T-cell (primary cell): ENCODE data around the gene FPGT. TPM values are rescaled to one million over a fixed set of nuclear protein-coding genes. Genes with fewer than 3 reads are reported as not detected.
"Not testable (repeated sequence)": the region's sequence is repeated elsewhere in the genome, so short reads cannot be mapped to it uniquely, and the experiment has no call there.

Experiments used
- ATAC-seq, 4 experiments: fragments of 200-7000 bp in 3 of 4; fragments of 150-1000 bp in 1 of 4; cut with Tn5 transposase; replicated peaks in 1 of 4; 1 replicate in 3 of 4; 2 replicates in 1 of 4; pipeline ENCODE4 v1.10.0; 2021; ENCODE audit warnings: moderate library complexity in 3 of 4, mild to moderate bottlenecking in 2 of 4, moderate number of reproducible peaks in 1 of 4
- CTCF ChIA-PET, 2 donors: fragments of 300-600 bp; sonication (Branson Sonifier 250); formaldehyde crosslinking; loops; one replicate each; lab custom pipeline; 2022; ENCODE audit warnings: antibody characterized with exemption in 2 of 2; lab: Charles Lee
- POLR2A ChIA-PET, 2 donors: fragments of 300-600 bp; sonication (Branson Sonifier 250); formaldehyde crosslinking; loops; one replicate each; lab custom pipeline; 2022; ENCODE audit warnings: antibody characterized with exemption in 2 of 2; lab: Charles Lee
- DNase-seq, 35 experiments: peaks; one replicate each; pipeline versions ENCODE4 v3.0.0 to v3.0.0-alpha.2; 2013 to 2023
- H3K27ac ChIP-seq: one replicate; pipeline ENCODE4 v1.5.1; 2013; ENCODE audit warnings: low read length
- H3K27me3 ChIP-seq, 2 experiments: replicated peaks in 1 of 2; 1 replicate in 1 of 2; 2 replicates in 1 of 2; pipeline versions ENCODE4 v1.6.1 to v1.7.0; 2013; ENCODE audit warnings: low read length in 1 of 2, mixed read lengths in 1 of 2; ENCODE audit not compliant: control insufficient read depth in 2 of 2, insufficient read depth in 2 of 2; ENCODE audit errors: extremely low read depth in 1 of 2
- H3K36me3 ChIP-seq, 2 donors: 1 replicate in 1 of 2; 2 replicates in 1 of 2; pipeline versions ENCODE4 v1.6.1 to v1.7.0; 2013; ENCODE audit warnings: low read length in 1 of 2; ENCODE audit not compliant: control insufficient read depth in 2 of 2, insufficient read depth in 1 of 2; ENCODE audit errors: extremely low read depth in 1 of 2
- H3K4me1 ChIP-seq, 2 experiments: 1 replicate in 1 of 2; 2 replicates in 1 of 2; pipeline versions ENCODE4 v1.6.1 to v1.7.0; 2013; ENCODE audit warnings: low read length in 2 of 2, mixed read lengths in 1 of 2; ENCODE audit not compliant: insufficient read depth in 2 of 2, control insufficient read depth in 1 of 2; ENCODE audit errors: extremely low read depth in 1 of 2
- H3K4me3 ChIP-seq, 2 donors: 1 replicate in 1 of 2; 2 replicates in 1 of 2; pipeline versions ENCODE4 v1.5.1 to v1.7.0; 2013; ENCODE audit warnings: mild to moderate bottlenecking in 2 of 2, low read length in 1 of 2, moderate library complexity in 1 of 2; ENCODE audit not compliant: control insufficient read depth in 1 of 2; ENCODE audit errors: extremely low read depth in 1 of 2
- H3K9me3 ChIP-seq: 2 replicates; pipeline ENCODE4 v1.7.0; 2013
- H3K27ac Mint-ChIP-seq, 2 donors: one replicate each; pipeline ENCODE4 v1.8.0; 2020 to 2021; ENCODE audit warnings: mild to moderate bottlenecking in 2 of 2, mixed read lengths in 2 of 2
- H3K27me3 Mint-ChIP-seq, 2 donors: one replicate each; pipeline ENCODE4 v1.8.0; 2021 to 2022; ENCODE audit warnings: mixed read lengths in 2 of 2
- H3K36me3 Mint-ChIP-seq: one replicate; pipeline ENCODE4 v1.8.0; 2021; ENCODE audit warnings: mixed read lengths
- H3K4me1 Mint-ChIP-seq, 3 donors: one replicate each; pipeline ENCODE4 v1.8.0; 2020 to 2022; ENCODE audit warnings: mixed read lengths in 3 of 3, mild to moderate bottlenecking in 1 of 3
- H3K4me3 Mint-ChIP-seq, 3 donors: one replicate each; pipeline ENCODE4 v1.8.0; 2020 to 2022; ENCODE audit warnings: mild to moderate bottlenecking in 3 of 3, mixed read lengths in 3 of 3, moderate library complexity in 3 of 3
- H3K9me3 Mint-ChIP-seq, 3 donors: one replicate each; pipeline ENCODE4 v1.8.0; 2020 to 2022; ENCODE audit warnings: mixed read lengths in 3 of 3
- WGBS: methylation state at CpG from one replicate; pipeline ENCODE4 v1.1.5; 2013; ENCODE audit warnings: missing lambda C conversion rate; ENCODE audit not compliant: insufficient coverage; 5-methylcytosine and 5-hydroxymethylcytosine counted together
- total RNA-seq, 35 experiments: library from RNA in 6 of 35; stranded (reverse) in 6 of 35; fragments of 120-200 nt in 1 of 35; gene quantifications; one replicate each; pipeline versions ENCODE4 v1.2.1 to v1.2.4 and lab custom pipeline; 2013 to 2026

FPGT gene
- total RNA-seq, 5 donors from 2014 or later (not counting 1 experiment from before 2014, with no cell fraction given), result 4.4 to 13.3 (median 9.1) TPM

DNA sequence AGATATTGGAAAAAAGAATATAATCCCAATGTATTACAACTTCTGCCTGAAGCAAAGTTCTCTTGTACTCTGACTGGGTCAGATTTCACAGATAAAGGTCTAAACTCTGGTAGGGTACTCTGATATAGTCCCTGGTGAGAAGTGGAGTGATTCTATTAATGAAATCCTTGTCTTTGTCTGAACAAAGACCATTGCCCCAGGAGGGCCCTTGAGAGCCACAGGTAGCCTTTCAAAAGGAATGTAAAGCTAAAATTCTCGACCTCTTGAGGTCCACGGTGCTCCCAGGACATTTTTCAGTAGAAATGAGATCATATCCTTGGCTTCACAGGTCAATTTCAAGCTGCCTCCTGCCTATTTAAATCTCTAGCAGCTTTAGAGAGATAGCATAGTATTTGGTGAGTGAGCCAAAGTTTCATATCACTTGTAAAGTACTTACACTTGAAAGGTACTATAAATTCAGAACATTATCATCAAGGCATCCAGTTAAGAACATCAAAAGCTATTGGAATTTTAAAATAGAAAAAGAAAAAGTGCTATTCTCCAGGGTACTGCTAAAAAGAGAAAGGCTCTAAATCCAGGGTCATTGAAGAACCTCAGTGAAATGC is 47.2 kb downstream of the FPGT start:
- H3K9me3 Mint-ChIP-seq, result no peaks in the 10 kb centered on the region
- no peaks in the 10 kb centered on the region for H3K9me3 ChIP-seq
- CTCF ChIA-PET, result interaction anchor here in 1 of 2 donors (0.5 kb wide), 1 partner anchor 748 kb away, joined by 3 read pairs; no protein-coding TSS in a partner anchor

DNA sequence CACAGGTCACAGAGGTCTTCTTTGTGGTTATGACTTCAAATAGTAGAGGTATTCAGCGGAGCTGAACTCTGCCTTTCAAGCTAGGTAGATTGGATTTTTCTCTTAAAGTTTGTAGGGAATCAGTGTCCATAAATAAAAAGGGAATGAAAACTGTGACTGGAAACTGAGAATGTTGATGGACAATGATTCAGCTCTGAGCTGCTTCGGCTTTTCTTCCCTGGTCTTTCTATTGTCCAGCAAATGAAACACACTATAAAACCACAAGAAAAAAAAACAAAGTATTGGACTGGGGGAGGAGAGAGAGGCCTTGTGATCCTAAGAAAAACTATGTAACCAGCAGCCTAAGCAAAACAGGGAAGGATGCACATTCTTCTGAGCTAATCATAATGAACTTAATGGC is 48.3 kb downstream of the FPGT start:
- CTCF ChIA-PET, result no interaction called here
- Mint-ChIP-seq H3K9me3 (no peaks in the 10 kb centered on the region), H3K4me3 (no peak overlapping the region), H3K36me3 (peaks cover 3% of the 10 kb centered on the region), H3K4me1 (no peaks in the 10 kb centered on the region), H3K27ac (no peak overlapping the region), H3K27me3 (no peaks in the 10 kb centered on the region)
- Histone ChIP-seq H3K27me3 (no peaks in the 10 kb centered on the region), H3K36me3 (no peaks in the 10 kb centered on the region), H3K27ac (no peak overlapping the region), H3K4me1 (no peaks in the 10 kb centered on the region), H3K9me3 (no peaks in the 10 kb centered on the region), H3K4me3 (no peak overlapping the region)
- POLR2A ChIA-PET, result no interaction called here
- DNase-seq (no peak), ATAC-seq (no peak)
- 57% methylated on average over 1 of the region's 2 CpGs for WGBS

More for the DNA sequence above, 47.2 kb downstream of the FPGT start:
- no peak for ATAC-seq
- H3K27me3 Mint-ChIP-seq, result no peaks in the 10 kb centered on the region
- no peaks in the 10 kb centered on the region for H3K4me1 ChIP-seq
- H3K36me3 Mint-ChIP-seq, result peaks cover 3% of the 10 kb centered on the region
- H3K36me3 ChIP-seq, result no peaks in the 10 kb centered on the region
- H3K27ac Mint-ChIP-seq, result no peak overlapping the region
- no peaks in the 10 kb centered on the region for H3K4me1 Mint-ChIP-seq
- no peak for DNase-seq
- no peak overlapping the region for H3K4me3 Mint-ChIP-seq
- H3K27ac ChIP-seq, result no peak overlapping the region
- WGBS, result 11% methylated on average over 2 of the region's 2 CpGs
- POLR2A ChIA-PET, result no interaction called here
- H3K27me3 ChIP-seq, result no peaks in the 10 kb centered on the region
- no peak overlapping the region for H3K4me3 ChIP-seq

DNA sequence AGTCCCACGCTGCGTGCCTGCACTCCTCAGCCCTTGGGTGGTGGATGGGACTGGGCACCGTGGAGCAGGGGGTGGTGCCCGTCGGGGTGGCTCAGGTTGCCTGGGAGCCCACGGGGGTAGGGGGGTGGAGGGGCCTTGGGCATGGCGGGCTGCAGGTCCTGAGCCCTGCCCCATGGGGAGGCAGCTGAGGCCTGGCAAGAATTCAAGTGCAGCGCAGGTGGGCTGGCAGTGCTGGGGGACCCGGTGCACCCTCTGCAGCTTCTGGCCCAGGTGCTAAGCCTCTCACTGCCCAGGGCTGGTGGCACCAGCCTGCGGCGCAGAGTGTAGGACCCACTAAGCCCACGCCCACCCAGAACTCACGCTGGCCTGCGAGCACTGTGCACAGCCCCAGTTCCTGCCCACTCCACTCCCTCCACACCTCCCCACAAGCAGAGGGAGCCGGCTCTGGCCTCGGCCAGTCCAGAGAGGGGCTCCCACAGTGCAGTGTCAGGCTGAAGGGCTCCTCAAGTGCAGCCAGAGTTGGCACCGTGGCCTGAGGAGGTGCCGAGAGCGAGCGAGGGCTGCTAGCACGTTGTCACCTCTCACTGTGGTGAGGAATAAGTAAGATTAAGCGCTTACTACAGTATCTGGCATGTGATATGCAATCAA is 50.0 kb downstream of the FPGT start:
- 94% methylated on average over 18 of the region's 22 CpGs for WGBS
- H3K4me3 ChIP-seq, result no peak overlapping the region
- no peaks in the 10 kb centered on the region for H3K27me3 ChIP-seq
- Mint-ChIP-seq H3K4me1 (no peaks in the 10 kb centered on the region), H3K27me3 (no peaks in the 10 kb centered on the region), H3K27ac (no peak overlapping the region), H3K4me3 (no peak overlapping the region), H3K36me3 (peaks cover 3% of the 10 kb centered on the region), H3K9me3 (no peaks in the 10 kb centered on the region)
- CTCF ChIA-PET, result interaction anchor here in 1 of 2 donors (0.6 kb wide), 1 partner anchor 24 kb away, joined by 3 read pairs; no protein-coding TSS in a partner anchor
- no peaks in the 10 kb centered on the region for H3K4me1 ChIP-seq
- ATAC-seq (no peak), DNase-seq (no peak)
- POLR2A ChIA-PET, result no interaction called here
- H3K36me3 ChIP-seq, result no peaks in the 10 kb centered on the region
- no peaks in the 10 kb centered on the region for H3K9me3 ChIP-seq
- H3K27ac ChIP-seq, result no peak overlapping the region

DNA sequence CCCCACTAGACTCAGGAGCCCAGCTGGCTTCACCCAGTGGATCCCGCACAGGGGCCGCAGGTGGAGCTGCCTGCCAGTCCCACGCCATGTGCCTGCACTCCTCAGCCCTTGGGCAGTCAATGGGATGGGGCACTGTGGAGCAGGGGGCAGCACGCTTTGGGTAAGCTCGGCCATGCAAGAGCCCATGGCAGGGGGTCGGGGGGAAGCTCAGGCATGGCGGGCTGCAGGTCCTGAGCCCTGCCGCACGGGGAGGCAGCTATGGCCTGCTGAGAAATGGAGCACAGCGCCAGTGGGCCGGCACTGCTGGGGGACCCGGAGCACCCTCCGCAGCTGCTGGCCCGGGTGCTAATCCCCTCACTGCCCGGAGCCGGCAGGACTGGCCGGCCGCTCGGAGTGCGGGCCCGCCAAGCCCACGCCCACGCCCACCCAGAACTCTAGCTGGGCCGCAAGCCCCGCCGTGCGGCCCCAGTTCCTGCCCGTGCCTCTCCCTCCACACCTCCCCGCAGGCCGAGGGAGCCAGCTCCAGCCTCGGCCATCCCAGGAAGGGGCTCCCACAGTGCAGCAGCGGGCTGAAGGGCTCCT is 55.3 kb downstream of the FPGT start:
- DNase-seq, H3K4me1 ChIP-seq, H3K9me3 Mint-ChIP-seq, H3K36me3 ChIP-seq, H3K9me3 ChIP-seq, H3K27me3 Mint-ChIP-seq, CTCF ChIA-PET, H3K27me3 ChIP-seq, POLR2A ChIA-PET, H3K4me1 Mint-ChIP-seq, H3K4me3 ChIP-seq, H3K27ac ChIP-seq, H3K36me3 Mint-ChIP-seq, ATAC-seq, H3K4me3 Mint-ChIP-seq, H3K27ac Mint-ChIP-seq: not testable (repeated sequence)
- 88% methylated on average over 29 of the region's 32 CpGs for WGBS

Other genes starting within 250 kb of the FPGT start
- 1 to 10 TPM in 3 of 5 donors, under 1 TPM in 2; 0.77 to 3.4 (median 1.3) TPM for gene LRRIQ3, start 66 bp upstream of the FPGT start, total RNA-seq
- 1 to 10 TPM in 1 of 5 donors, under 1 TPM in 1, not detected in 3; 0.89 to 1.2 TPM for gene TNNI3K, start 37.1 kb downstream of the FPGT start, total RNA-seq